ENCODE measurements around the gene ZNF33A. TPM values are rescaled to one million over a fixed set of nuclear protein-coding genes. Genes with fewer than 3 reads are reported as not detected.

ZNF33A gene
- polyA plus RNA-seq, 2 donors = 7.4 to 8.3 TPM

Other genes starting within 250 kb of the ZNF33A start
- gene ZNF248, start 153.1 kb upstream of the ZNF33A start, polyA plus RNA-seq = 1 to 10 TPM; 2.9 to 4.0 TPM
- 1 to 10 TPM; 1.7 to 2.0 TPM for gene ZNF25, start 34.0 kb upstream of the ZNF33A start, polyA plus RNA-seq
- 1 to 10 TPM; 2.8 to 3.9 TPM for gene ZNF37A, start 83.7 kb downstream of the ZNF33A start, polyA plus RNA-seq